ENCODE data around the gene POLR3H.

POLR3H gene

DNA sequence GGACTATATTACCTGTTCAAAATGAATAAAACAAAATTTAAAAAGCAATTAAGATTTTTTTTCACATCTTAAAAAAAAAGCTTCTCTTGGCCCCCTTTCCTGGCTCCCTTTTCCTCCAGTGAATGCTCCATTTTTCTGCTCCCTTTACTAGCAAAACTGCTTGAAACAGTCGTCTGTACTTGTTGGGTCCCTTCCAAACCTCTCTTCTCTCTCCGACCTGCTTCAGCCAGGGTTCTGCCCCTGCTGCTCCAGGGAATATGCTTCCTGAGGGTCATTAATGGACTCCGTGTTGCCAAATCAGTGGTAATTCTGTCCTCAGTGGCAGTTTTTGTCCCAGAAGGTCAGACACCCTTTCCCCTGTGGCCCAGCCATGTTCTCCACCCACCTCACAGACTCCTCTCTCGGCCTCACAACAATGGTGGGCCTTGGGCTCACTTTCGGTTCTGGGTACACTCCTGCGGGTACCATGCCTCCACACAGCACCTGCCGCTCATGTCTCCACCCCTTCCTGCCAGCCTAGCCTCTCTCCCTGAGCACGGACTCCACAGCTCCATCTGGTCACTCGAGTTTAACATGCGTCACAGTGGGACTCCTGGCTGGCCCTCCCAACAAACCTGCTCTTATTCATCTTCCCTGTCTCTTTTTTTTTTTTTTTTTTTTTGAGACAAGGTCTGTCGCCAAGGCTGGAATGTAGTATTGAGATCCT, 7.8 kb upstream of the POLR3H start:
- no peak for DNase-seq (ENCODE audit: low spot score)
- TF ChIP-seq, protein P1, sequence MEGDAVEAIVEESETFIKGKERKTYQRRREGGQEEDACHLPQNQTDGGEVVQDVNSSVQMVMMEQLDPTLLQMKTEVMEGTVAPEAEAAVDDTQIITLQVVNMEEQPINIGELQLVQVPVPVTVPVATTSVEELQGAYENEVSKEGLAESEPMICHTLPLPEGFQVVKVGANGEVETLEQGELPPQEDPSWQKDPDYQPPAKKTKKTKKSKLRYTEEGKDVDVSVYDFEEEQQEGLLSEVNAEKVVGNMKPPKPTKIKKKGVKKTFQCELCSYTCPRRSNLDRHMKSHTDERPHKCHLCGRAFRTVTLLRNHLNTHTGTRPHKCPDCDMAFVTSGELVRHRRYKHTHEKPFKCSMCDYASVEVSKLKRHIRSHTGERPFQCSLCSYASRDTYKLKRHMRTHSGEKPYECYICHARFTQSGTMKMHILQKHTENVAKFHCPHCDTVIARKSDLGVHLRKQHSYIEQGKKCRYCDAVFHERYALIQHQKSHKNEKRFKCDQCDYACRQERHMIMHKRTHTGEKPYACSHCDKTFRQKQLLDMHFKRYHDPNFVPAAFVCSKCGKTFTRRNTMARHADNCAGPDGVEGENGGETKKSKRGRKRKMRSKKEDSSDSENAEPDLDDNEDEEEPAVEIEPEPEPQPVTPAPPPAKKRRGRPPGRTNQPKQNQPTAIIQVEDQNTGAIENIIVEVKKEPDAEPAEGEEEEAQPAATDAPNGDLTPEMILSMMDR (IDR thresholded peaks at IDR 0.05; ENCODE audit: extremely low read depth, insufficient read depth, missing control alignments), result no peak
- in situ Hi-C loops (cut with MboI; ENCODE audit: low pct_unique_long_range_greater_than_20kb, low sequenced_read_pairs, unreplicated experiment), result no loop called here

DNA sequence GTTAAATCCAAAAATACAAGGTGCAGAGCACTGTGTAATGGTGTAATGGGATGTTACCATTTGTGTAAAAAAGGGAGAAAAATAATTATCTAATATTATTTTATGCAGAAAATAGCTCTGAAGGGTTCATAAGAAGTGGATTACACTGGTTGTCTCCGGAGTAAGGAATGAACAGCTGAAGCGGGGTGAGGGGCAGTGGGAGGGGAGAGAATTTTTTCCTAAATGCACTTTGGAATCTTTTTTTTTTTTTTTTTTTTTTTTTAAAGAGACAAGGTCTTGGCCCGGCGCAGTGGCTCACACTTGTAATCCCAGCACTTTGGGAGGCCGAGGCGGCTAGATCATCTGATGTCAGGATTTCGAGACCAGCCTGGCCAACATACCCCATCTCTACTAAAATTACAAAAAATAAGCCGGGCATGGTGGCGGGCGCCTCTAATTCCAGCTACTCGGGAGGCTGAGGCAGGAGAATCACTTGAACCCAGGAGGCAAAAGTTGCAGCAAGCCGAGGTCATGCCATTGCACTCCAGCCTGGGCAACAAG, 6.8 kb upstream of the POLR3H start:
- TF ChIP-seq, protein P1 (IDR thresholded peaks at IDR 0.05; ENCODE audit: extremely low read depth, insufficient read depth, missing control alignments), result no peak
- in situ Hi-C loops (cut with MboI; ENCODE audit: low pct_unique_long_range_greater_than_20kb, low sequenced_read_pairs, unreplicated experiment), result no loop called here
- no peak for DNase-seq (ENCODE audit: low spot score)

- no peak for DNase-seq (ENCODE audit: low spot score)
- in situ Hi-C loops (cut with MboI; ENCODE audit: low pct_unique_long_range_greater_than_20kb, low sequenced_read_pairs, unreplicated experiment), result no loop called here
- TF ChIP-seq, protein P1 (IDR thresholded peaks at IDR 0.05; ENCODE audit: extremely low read depth, insufficient read depth, missing control alignments), result no peak
Measured at GRCh38 chr22:41548830-41549211, 4.6 kb upstream of the POLR3H start.

DNA sequence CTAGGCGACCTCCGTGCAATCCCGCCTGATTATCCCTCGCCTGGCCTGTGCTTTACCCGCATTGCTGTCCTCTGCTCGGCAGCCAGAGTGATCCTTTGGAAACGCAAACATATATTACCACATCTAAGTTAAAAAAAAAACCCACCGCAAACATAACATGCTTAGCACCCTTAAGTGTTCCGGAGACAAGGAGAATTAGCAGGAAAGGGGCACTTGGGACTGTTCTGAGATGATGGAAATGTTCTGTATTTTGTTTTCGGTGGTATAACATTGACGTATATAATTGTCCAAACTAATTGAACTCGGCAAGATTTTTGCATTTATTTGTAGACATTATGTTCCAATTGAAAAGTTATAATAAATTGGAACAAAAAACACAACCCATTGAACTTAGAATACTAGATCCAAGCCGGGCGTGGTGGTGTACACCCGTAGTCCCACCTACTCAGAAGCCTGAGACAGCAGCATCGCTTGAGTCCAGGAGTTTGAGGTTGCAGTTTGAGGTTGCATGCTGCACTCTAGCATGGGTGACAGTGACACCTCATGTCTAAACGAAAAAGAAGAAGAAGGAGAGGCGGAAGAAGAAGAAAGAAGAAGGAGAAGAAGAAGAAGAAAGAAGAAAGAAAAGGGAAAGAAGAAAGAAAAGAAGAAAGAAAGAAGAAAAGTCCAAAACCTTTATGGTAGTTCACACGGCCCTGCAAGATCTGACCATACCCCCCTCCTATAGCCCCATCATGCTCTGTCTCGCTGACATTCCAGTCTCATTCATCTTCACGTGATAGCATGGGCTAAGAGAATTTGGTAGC, 604 bp upstream of the POLR3H start:
- DNase-seq (ENCODE audit: low spot score), result no peak
- in situ Hi-C loops (cut with MboI; ENCODE audit: low pct_unique_long_range_greater_than_20kb, low sequenced_read_pairs, unreplicated experiment), result no loop called here

DNA sequence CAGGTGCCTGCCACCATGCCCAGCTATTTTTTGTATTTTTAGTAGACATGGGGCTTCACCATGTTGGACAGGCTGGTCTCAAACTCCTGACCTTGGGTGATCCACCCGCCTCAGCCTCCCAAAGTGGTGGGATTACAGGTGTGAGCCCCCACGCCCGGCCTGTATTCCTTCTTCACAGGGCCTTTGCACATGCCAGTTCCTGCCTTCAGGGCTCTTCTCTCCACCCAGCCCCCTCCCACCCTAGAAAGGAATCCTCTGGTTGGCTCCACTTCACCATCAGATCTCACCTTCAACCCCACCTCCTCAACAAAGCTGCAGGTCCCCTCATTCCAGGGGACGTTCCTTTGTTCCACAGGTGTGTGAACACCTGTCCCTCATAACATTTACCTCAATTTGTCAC, 2.0 kb downstream of the POLR3H start:
- TF ChIP-seq, protein P1 (IDR thresholded peaks at IDR 0.05; ENCODE audit: extremely low read depth, insufficient read depth, missing control alignments), result no peak
- in situ Hi-C loops (cut with MboI; ENCODE audit: low pct_unique_long_range_greater_than_20kb, low sequenced_read_pairs, unreplicated experiment), result no loop called here

More for the DNA sequence above, 604 bp upstream of the POLR3H start:
- TF ChIP-seq, protein P1 (IDR thresholded peaks at IDR 0.05; ENCODE audit: extremely low read depth, insufficient read depth, missing control alignments), result no peak

GRCh38 chr22:41541484-41541883, 2.8 kb downstream of the POLR3H start:
- in situ Hi-C loops (cut with MboI; ENCODE audit: low pct_unique_long_range_greater_than_20kb, low sequenced_read_pairs, unreplicated experiment), result no loop called here
- TF ChIP-seq, protein P1 (IDR thresholded peaks at IDR 0.05; ENCODE audit: extremely low read depth, insufficient read depth, missing control alignments), result no peak
- no peak for DNase-seq (ENCODE audit: low spot score)

More for the DNA sequence above, 2.0 kb downstream of the POLR3H start:
- DNase-seq (ENCODE audit: low spot score), result no peak
